ENCODE measurements around the gene BMAL2.
A peak's percentile ranks its signal among the peaks of the same experiment; 100 is the strongest.

The BMAL2 gene

DNA sequence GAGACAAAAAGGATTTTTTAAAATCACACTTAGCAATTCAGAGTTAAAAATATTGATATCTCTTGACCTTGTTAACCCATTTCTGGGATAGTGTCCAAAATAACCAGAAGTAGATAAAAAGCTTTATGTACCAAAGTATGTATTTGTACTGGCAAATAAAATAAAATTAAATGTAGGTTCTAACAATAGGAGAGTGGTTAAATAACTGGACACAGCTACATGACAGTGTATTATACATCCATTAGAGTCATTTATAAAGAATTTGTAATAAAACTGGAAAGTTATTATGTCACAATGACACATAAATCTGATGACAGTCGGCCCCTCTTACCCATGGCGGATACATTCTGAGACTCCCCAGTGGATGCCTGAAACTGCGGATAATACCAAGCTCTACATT is 34.0 kb downstream of the BMAL2 start:
- TF ChIP-seq, protein P1, sequence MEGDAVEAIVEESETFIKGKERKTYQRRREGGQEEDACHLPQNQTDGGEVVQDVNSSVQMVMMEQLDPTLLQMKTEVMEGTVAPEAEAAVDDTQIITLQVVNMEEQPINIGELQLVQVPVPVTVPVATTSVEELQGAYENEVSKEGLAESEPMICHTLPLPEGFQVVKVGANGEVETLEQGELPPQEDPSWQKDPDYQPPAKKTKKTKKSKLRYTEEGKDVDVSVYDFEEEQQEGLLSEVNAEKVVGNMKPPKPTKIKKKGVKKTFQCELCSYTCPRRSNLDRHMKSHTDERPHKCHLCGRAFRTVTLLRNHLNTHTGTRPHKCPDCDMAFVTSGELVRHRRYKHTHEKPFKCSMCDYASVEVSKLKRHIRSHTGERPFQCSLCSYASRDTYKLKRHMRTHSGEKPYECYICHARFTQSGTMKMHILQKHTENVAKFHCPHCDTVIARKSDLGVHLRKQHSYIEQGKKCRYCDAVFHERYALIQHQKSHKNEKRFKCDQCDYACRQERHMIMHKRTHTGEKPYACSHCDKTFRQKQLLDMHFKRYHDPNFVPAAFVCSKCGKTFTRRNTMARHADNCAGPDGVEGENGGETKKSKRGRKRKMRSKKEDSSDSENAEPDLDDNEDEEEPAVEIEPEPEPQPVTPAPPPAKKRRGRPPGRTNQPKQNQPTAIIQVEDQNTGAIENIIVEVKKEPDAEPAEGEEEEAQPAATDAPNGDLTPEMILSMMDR (IDR thresholded peaks at IDR 0.05; ENCODE audit: insufficient read depth, low read length, missing control alignments), result no peak
- CTCF ChIA-PET, result interaction anchor here (0.8 to 6.1 kb wide), 5 partner anchors 17 to 68 kb away, joined by 3 to 80 read pairs (median 3); no protein-coding TSS in a partner anchor
- no peak overlapping the region for H3K4me3 ChIP-seq (ENCODE audit: low read depth, low read length)
- no peak for DNase-seq (ENCODE audit: low read depth, low spot score)
- POLR2A ChIA-PET, result no interaction called here

DNA sequence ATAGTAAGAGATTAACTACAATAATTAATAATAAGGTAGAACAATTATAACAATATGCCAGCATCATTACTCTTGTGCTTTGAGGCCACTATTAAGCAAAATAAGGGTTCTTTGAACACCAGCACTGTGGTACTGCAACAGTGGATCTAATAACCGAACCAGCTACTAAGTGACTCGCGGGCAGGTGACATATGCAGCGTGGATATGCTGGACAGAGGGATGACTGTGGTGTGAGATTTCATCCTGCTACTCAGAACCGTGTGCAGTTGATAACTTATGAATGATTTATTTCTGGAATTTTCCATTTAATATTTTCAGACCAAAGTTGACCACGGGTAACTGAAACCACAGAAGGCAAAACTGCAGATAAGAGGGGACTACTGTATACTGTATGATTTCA is 34.4 kb downstream of the BMAL2 start:
- TF ChIP-seq, protein P1 (IDR thresholded peaks at IDR 0.05; ENCODE audit: insufficient read depth, low read length, missing control alignments), result no peak
- H3K4me3 ChIP-seq (ENCODE audit: low read depth, low read length), result no peak overlapping the region
- no peak for DNase-seq (ENCODE audit: low read depth, low spot score)
- ChIA-PET POLR2A (no interaction called here), CTCF (interaction anchor here (0.8 to 6.1 kb wide), 4 partner anchors 16 to 61 kb away, joined by 3 to 80 read pairs (median 4); no protein-coding TSS in a partner anchor)

DNA sequence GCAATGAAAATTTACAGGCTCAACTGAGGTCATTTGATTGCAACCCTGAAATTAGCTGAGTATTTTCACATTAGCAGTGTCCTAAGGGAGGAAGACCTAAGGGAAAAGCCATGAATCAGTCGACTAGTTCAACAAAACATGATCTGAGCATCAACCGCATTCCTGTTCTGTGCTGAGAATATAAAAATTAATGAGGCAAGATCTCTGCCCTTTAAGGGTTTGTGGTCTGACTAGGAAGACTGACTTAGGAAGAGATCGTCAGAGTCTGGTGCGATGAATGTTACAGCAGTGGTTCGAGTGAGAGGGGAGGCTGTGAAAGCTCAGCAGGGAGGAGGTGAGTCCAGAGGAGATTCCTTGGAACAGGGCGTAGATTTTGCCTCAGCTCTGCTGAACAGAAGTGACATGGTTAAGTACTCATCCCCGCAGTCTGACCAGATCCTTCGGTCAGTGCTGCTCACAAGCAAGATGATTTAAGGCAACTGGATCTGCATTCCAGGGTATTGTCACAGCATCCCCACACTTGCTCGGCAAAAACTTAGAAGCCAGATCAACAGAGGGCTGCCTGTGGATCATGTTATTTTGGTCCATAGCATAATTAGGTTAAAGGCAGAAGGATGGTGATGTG is 49.6 kb downstream of the BMAL2 start:
- TF ChIP-seq, protein P1 (IDR thresholded peaks at IDR 0.05; ENCODE audit: insufficient read depth, low read length, missing control alignments), result no peak
- ChIA-PET CTCF (interaction anchor here (0.9 to 9.4 kb wide), 8 partner anchors 9 to 271 kb away, joined by 3 to 80 read pairs (median 6); partner anchors contain the start of gene BMAL2), POLR2A (no interaction called here)
- no peak overlapping the region for H3K4me3 ChIP-seq (ENCODE audit: low read depth, low read length)
- peak; percentile 50 for DNase-seq (ENCODE audit: low read depth, low spot score)
